ENCODE data around the gene FREY1.

DNA sequence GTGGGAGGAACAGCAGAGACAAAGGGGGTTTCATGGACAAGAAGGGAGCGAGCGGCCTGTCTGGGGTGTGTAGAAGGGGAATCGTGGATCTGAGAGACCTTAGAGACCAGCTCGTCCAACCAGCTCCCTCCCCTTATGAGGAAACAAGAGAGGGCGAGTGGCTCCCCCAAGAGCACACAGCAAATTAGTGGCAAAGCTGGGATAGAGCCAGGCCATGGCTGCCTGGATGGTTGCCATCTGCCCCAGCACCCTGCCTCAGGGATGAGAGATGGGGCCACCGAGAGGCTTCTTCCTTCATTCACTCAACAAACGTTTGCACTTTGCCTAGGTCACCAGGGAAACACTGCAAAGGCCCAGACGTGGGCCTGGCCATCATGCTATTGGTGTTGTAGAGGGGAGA, 17.5 kb downstream of the FREY1 start:
- TF ChIP-seq EGR1 (IDR thresholded peaks at IDR 0.05): no peak
- TF ChIP-seq RAD21 (IDR thresholded peaks at IDR 0.05; ENCODE audit: low read depth): no peak
- TF ChIP-seq FOXM1 (IDR thresholded peaks at IDR 0.05; ENCODE audit: borderline replicate concordance, low read depth): no peak
- TF ChIP-seq, protein P1, sequence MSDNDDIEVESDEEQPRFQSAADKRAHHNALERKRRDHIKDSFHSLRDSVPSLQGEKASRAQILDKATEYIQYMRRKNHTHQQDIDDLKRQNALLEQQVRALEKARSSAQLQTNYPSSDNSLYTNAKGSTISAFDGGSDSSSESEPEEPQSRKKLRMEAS (IDR thresholded peaks at IDR 0.05): no peak
- TF ChIP-seq EP300 (IDR thresholded peaks at IDR 0.05; ENCODE audit: borderline replicate concordance): no peak
- TF ChIP-seq TCF12 (IDR thresholded peaks at IDR 0.05; ENCODE audit: low read depth): no peak
- no peak for TF ChIP-seq TAF1 (IDR thresholded peaks at IDR 0.05; ENCODE audit: low read depth)
- TF ChIP-seq CEBPB (IDR thresholded peaks at IDR 0.05): no peak
- TF ChIP-seq ZBTB7A (IDR thresholded peaks at IDR 0.05; ENCODE audit: low read depth): no peak
- TF ChIP-seq, protein P2, sequence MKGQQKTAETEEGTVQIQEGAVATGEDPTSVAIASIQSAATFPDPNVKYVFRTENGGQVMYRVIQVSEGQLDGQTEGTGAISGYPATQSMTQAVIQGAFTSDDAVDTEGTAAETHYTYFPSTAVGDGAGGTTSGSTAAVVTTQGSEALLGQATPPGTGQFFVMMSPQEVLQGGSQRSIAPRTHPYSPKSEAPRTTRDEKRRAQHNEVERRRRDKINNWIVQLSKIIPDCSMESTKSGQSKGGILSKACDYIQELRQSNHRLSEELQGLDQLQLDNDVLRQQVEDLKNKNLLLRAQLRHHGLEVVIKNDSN (IDR thresholded peaks at IDR 0.05): no peak
- TF ChIP-seq REST (IDR thresholded peaks at IDR 0.05; ENCODE audit: low read depth): no peak
